Osteoblast (primary cell): Measurements from ENCODE around the gene KAT2A. TPM values are rescaled to one million over a fixed set of nuclear protein-coding genes. Genes with fewer than 3 reads are reported as not detected.
A peak's percentile ranks its signal among the peaks of the same experiment; 100 is the strongest.

Source experiments
- DNase-seq: peaks from one replicate; pipeline ENCODE4 v3.0.0; 2011; ENCODE audit warnings: low spot score, mixed read lengths; ENCODE audit not compliant: insufficient read length; ENCODE audit errors: missing footprints
- H2AFZ ChIP-seq: 2 replicates; pipeline ENCODE4 v1.6.0; 2011; ENCODE audit warnings: mild to moderate bottlenecking, low read length
- H3K27ac ChIP-seq: 2 replicates; pipeline ENCODE4 v1.5.1; 2011; ENCODE audit warnings: mild to moderate bottlenecking, low read depth, low read length, moderate library complexity
- H3K27me3 ChIP-seq: 2 replicates; pipeline ENCODE4 v1.6.0; 2012; ENCODE audit warnings: mild to moderate bottlenecking, control low read depth, inconsistent platforms, low read length, moderate library complexity; ENCODE audit not compliant: insufficient read depth
- H3K36me3 ChIP-seq: 2 replicates; pipeline ENCODE4 v1.5.1; 2011; ENCODE audit warnings: mild to moderate bottlenecking, low read length, control low read depth, moderate library complexity; ENCODE audit not compliant: insufficient read depth
- H3K4me1 ChIP-seq: 2 replicates; pipeline ENCODE4 v1.5.1; 2011; ENCODE audit warnings: mild to moderate bottlenecking, low read length, control low read depth, moderate library complexity; ENCODE audit not compliant: insufficient read depth
- H3K4me2 ChIP-seq: 2 replicates; pipeline ENCODE4 v1.6.0; 2011; ENCODE audit warnings: mild to moderate bottlenecking, low read length; ENCODE audit not compliant: insufficient read depth
- H3K4me3 ChIP-seq: fragments of 200-600 bp; sonication (generic); 3 replicates; pipeline ENCODE4 v1.5.1; 2012; ENCODE audit warnings: mild to moderate bottlenecking, low read length, inconsistent platforms; ENCODE audit not compliant: insufficient read depth
- H3K79me2 ChIP-seq: 2 replicates; pipeline ENCODE4 v1.6.0; 2012; ENCODE audit warnings: mild to moderate bottlenecking, low read length, control low read depth, inconsistent platforms; ENCODE audit not compliant: insufficient read depth
- H3K9me3 ChIP-seq: 2 replicates; pipeline ENCODE4 v1.5.1; 2011; ENCODE audit warnings: low read depth, low read length, control low read depth
- H4K20me1 ChIP-seq: 2 replicates; pipeline ENCODE4 v1.6.0; 2012; ENCODE audit warnings: mild to moderate bottlenecking, low read length, control low read depth; ENCODE audit not compliant: insufficient read depth
- total RNA-seq: library from RNA; depleted of rRNA; stranded (reverse); fragments of >200 nt; gene quantifications from 2 replicates; pipeline ENCODE4 v1.2.3, GENCODE V29; 2012
- TF ChIP-seq, protein P1 (sequence below): IDR thresholded peaks from 2 replicates; pipeline ENCODE4 v1.5.1; 2011; ENCODE audit warnings: mild to moderate bottlenecking, low read depth, low read length, moderate library complexity; ENCODE audit errors: extremely low read depth

KAT2A gene
- total RNA-seq, 1 donor = 9.0 TPM

DNA sequence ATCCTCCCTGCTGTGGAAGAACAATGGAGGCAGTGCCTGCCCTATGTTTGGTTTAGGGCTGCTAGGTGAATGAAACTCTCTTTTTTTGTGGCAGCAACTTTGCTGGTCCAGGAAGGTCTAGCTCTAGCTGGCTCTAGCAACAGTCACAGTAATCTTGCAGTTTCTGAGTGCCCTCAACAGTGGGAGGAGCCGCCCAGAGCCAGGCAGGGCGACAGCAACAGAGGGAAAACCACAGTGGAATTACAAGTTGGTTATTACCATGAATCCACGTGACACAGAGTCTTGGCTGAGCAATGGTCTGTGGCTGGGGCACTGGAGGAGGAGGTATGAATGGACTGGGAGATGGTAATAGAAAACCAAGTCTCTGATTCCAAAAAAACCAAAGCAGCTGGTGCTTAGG is 11.8 kb upstream of the KAT2A start:
- Histone ChIP-seq H4K20me1 (peaks cover 65% of the 10 kb centered on the region), H3K4me2 (peak overlapping the region; percentile 76), H3K4me1 (peaks cover 38% of the 10 kb centered on the region), H3K9me3 (no peaks in the 10 kb centered on the region), H3K27ac (peak overlapping the region; percentile 77), H3K79me2 (peaks cover 96% of the 10 kb centered on the region), H3K36me3 (peaks cover 36% of the 10 kb centered on the region), H3K4me3 (peak overlapping the region; percentile 21), H3K27me3 (no peaks in the 10 kb centered on the region), H2AFZ (no peak overlapping the region)
- TF ChIP-seq, protein P1, sequence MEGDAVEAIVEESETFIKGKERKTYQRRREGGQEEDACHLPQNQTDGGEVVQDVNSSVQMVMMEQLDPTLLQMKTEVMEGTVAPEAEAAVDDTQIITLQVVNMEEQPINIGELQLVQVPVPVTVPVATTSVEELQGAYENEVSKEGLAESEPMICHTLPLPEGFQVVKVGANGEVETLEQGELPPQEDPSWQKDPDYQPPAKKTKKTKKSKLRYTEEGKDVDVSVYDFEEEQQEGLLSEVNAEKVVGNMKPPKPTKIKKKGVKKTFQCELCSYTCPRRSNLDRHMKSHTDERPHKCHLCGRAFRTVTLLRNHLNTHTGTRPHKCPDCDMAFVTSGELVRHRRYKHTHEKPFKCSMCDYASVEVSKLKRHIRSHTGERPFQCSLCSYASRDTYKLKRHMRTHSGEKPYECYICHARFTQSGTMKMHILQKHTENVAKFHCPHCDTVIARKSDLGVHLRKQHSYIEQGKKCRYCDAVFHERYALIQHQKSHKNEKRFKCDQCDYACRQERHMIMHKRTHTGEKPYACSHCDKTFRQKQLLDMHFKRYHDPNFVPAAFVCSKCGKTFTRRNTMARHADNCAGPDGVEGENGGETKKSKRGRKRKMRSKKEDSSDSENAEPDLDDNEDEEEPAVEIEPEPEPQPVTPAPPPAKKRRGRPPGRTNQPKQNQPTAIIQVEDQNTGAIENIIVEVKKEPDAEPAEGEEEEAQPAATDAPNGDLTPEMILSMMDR = no peak
- DNase-seq = peak; percentile 96

DNA sequence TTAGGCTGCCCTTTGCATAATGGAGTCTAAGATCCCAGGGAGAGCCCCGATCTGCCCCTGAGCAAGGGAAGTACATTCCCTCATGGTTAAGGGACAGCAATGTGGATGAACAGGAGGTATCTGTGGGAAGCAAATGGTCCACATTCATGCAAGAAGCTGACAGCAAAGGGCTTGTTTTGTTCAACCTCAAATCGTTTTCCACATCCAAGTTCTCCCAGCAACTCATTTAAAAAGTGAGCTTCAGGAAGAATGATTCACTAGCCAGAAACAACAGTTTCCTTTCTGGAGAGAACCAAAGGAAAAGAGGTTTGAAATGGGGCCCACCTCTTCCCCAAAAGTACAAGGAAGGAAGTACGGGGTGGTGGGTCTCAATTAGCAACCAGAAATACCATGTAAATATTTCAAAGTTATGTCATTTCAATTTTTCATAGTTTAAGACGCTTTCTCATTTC is 10.8 kb upstream of the KAT2A start:
- Histone ChIP-seq H3K9me3 (no peaks in the 10 kb centered on the region), H3K36me3 (peaks cover 45% of the 10 kb centered on the region), H2AFZ (no peak overlapping the region), H3K27ac (peak overlapping the region; percentile 77), H3K4me1 (peaks cover 38% of the 10 kb centered on the region), H3K4me2 (peak overlapping the region; percentile 76), H4K20me1 (peaks cover 63% of the 10 kb centered on the region), H3K4me3 (no peak overlapping the region), H3K79me2 (peaks cover 87% of the 10 kb centered on the region), H3K27me3 (no peaks in the 10 kb centered on the region)
- TF ChIP-seq, protein P1 = no peak
- DNase-seq = peak; percentile 88

DNA sequence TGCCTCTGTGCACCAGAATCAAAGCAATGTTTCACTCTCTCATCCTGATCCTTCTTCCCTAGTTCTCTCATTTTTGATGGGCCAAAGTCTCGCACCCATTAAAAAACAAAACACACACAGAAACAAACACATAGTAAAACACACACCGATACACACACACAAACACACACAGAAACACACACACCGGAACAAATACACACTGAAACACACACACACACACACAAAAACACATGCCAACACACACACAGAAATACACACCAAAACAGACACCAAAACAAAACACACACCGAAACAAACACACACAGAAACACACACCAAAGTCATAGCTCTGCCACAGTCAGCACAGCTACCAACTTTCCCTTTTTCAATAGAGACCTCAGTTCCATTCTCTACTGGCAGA is 10.1 kb upstream of the KAT2A start:
- no peak overlapping the region for H3K4me2 ChIP-seq
- H2AFZ ChIP-seq = no peak overlapping the region
- no peak overlapping the region for H3K4me3 ChIP-seq
- H3K27ac ChIP-seq = peak overlapping the region; percentile 31
- H3K27me3 ChIP-seq = no peaks in the 10 kb centered on the region
- H3K36me3 ChIP-seq = peaks cover 48% of the 10 kb centered on the region
- peaks cover 59% of the 10 kb centered on the region for H4K20me1 ChIP-seq
- DNase-seq = no peak
- TF ChIP-seq, protein P1 = no peak
- H3K4me1 ChIP-seq = peaks cover 38% of the 10 kb centered on the region
- H3K79me2 ChIP-seq = peaks cover 79% of the 10 kb centered on the region
- H3K9me3 ChIP-seq = no peaks in the 10 kb centered on the region

DNA sequence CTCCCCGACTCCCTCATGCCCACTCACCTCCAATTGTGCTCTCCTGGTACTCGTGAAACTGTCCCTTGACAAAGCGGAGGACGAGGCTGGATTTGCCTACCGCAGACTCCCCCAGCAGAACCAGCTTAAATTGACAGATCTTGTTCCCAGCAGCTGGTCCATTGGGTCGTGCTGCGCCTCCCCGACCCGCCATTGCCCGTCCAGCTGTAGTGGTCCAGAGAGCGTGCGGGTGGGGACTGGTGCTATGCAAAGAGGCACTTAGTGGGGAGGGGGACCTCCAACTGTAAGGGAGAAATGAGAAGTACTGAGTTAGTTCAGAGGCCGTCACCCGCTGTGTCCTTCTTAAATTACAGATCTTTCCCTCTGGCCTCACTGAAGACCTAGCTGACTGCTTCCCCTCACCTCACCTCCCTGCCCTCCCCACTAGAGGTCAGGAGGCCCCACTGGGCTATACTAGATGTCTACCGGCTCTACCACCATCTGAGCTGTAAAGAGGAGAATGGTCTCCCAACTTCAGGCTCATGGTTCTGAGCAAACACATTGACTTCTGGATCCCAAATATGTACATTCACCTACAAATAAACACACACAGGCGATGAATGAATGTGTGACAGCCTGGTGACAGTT is 9.3 kb upstream of the KAT2A start:
- Histone ChIP-seq H3K27ac (no peak overlapping the region), H3K27me3 (no peaks in the 10 kb centered on the region), H3K4me1 (peaks cover 32% of the 10 kb centered on the region), H3K4me3 (no peak overlapping the region), H3K36me3 (peaks cover 53% of the 10 kb centered on the region), H3K79me2 (peaks cover 71% of the 10 kb centered on the region), H3K9me3 (no peaks in the 10 kb centered on the region), H4K20me1 (peaks cover 56% of the 10 kb centered on the region), H2AFZ (no peak overlapping the region), H3K4me2 (no peak overlapping the region)
- DNase-seq = peak; percentile 54
- TF ChIP-seq, protein P1 = no peak
